Keratinocyte (primary cell): ENCODE measurements around the gene ANXA11. TPM values are rescaled to one million over a fixed set of nuclear protein-coding genes. Genes with fewer than 3 reads are reported as not detected.
"Not testable (repeated sequence)": the region's sequence is repeated elsewhere in the genome, so short reads cannot be mapped to it uniquely, and the experiment has no call there.

ENCODE experiments used
- DNase-seq: peaks from one replicate; pipeline ENCODE4 v3.0.0-alpha.2; 2011; ENCODE audit warnings: low read depth, missing footprints, low spot score
- FAIRE-seq: peaks from 2 replicates; lab custom pipeline; 2011; peaks lifted over from hg19 to GRCh38; lab: Jason Lieb, UNC
- H2AFZ ChIP-seq: 2 replicates; pipeline ENCODE4 v1.6.0; 2012; ENCODE audit warnings: low read length, control low read depth, inconsistent platforms; ENCODE audit not compliant: control insufficient read depth
- H3K27ac ChIP-seq: 2 replicates; pipeline ENCODE4 v1.5.1; 2011; ENCODE audit warnings: low read length; ENCODE audit not compliant: control insufficient read depth, insufficient read depth
- H3K27me3 ChIP-seq: 3 replicates; pipeline ENCODE4 v1.6.0; 2011; ENCODE audit warnings: low read length; ENCODE audit not compliant: control insufficient read depth, insufficient read depth; ENCODE audit errors: extremely low read depth
- H3K36me3 ChIP-seq, 2 experiments: 2 replicates in 1 of 2; 3 replicates in 1 of 2; pipeline ENCODE4 v1.5.1; 2011; ENCODE audit warnings: low read length in 2 of 2, mild to moderate bottlenecking in 1 of 2; ENCODE audit not compliant: control insufficient read depth in 2 of 2, insufficient read depth in 2 of 2; ENCODE audit errors: extremely low read depth in 1 of 2
- H3K4me1 ChIP-seq: 3 replicates; pipeline ENCODE4 v1.5.1; 2011; ENCODE audit warnings: low read length; ENCODE audit not compliant: control insufficient read depth, insufficient read depth; ENCODE audit errors: extremely low read depth
- H3K4me2 ChIP-seq: 3 replicates; pipeline ENCODE4 v1.6.0; 2011; ENCODE audit warnings: low read depth, low read length; ENCODE audit not compliant: control insufficient read depth, insufficient read depth; ENCODE audit errors: extremely low read depth
- H3K4me3 ChIP-seq, 3 experiments: fragments of 200-600 bp in 1 of 3; sonication (generic) in 1 of 3; 2 replicates in 2 of 3; 3 replicates in 1 of 3; pipeline ENCODE4 v1.5.1; 2011 to 2016; ENCODE audit warnings: low read length in 3 of 3, mild to moderate bottlenecking in 3 of 3, control low read depth in 2 of 3, inconsistent platforms in 1 of 3, low read depth in 1 of 3, mixed read lengths in 1 of 3, mixed run types in 1 of 3, moderate library complexity in 1 of 3; ENCODE audit not compliant: control insufficient read depth in 2 of 3, insufficient read depth in 2 of 3; ENCODE audit errors: extremely low read depth in 1 of 3
- H3K79me2 ChIP-seq: 2 replicates; pipeline ENCODE4 v1.6.0; 2012; ENCODE audit warnings: low read length; ENCODE audit not compliant: control insufficient read depth, insufficient read depth
- H3K9ac ChIP-seq: 3 replicates; pipeline ENCODE4 v1.6.0; 2011; ENCODE audit warnings: low read length; ENCODE audit not compliant: control insufficient read depth, insufficient read depth; ENCODE audit errors: extremely low read depth
- H3K9me1 ChIP-seq: 3 replicates; pipeline ENCODE4 v1.6.0; 2011; ENCODE audit warnings: low read length; ENCODE audit not compliant: control insufficient read depth, insufficient read depth; ENCODE audit errors: extremely low read depth
- H3K9me3 ChIP-seq: 2 replicates; pipeline ENCODE4 v1.5.1; 2012; ENCODE audit warnings: low read depth, low read length; ENCODE audit not compliant: control insufficient read depth
- H4K20me1 ChIP-seq: 3 replicates; pipeline ENCODE4 v1.6.0; 2011; ENCODE audit warnings: low read length; ENCODE audit not compliant: control insufficient read depth, insufficient read depth; ENCODE audit errors: extremely low read depth
- CTCF ChIP-seq, 3 experiments: IDR thresholded peaks in 1 of 3; conservative IDR thresholded peaks in 1 of 3; optimal IDR thresholded peaks in 1 of 3; 2 replicates in 2 of 3; 3 replicates in 1 of 3; pipeline versions ENCODE3 to v1.5.1; 2011; ENCODE audit warnings: low read length in 3 of 3, mild to moderate bottlenecking in 3 of 3, moderate library complexity in 2 of 3, control low read depth in 1 of 3, inconsistent platforms in 1 of 3; ENCODE audit not compliant: insufficient read depth in 2 of 3; ENCODE audit errors: extremely low read depth in 1 of 3
- EZH2 ChIP-seq: IDR thresholded peaks from one replicate; pipeline ENCODE4 v1.6.1; 2012; ENCODE audit warnings: inconsistent platforms, mild to moderate bottlenecking, low read length, moderate library complexity
- dilution Hi-C: fragments of 300-500 bp; cut with MboI; formaldehyde crosslinking; loops from one replicate; pipeline ENCODE4 v1.7.0; 2020; ENCODE audit warnings: low sequenced_read_pairs; ENCODE audit not compliant: extremely low pct_ligation_motif_present
- polyA plus RNA-seq, 5 experiments: library from polyadenylated mRNA; depleted of rRNA in 3 of 5; stranded (reverse) in 3 of 5; stranded (forward) in 1 of 5; unstranded in 1 of 5; fragments of >200 nt; gene quantifications; 1 replicate in 1 of 5; 2 replicates in 3 of 5; 3 replicates in 1 of 5; pipeline versions ENCODE4 v1.2.1 to v1.2.3, GENCODE V29; 2011 to 2012; ENCODE audit warnings: missing spikeins in 2 of 5, low read depth in 1 of 5, low replicate concordance in 1 of 5

Gene ANXA11
- polyA plus RNA-seq, 1 donor (not counting 4 experiments of a cell fraction or from before 2014, with no cell fraction given): 97.9 TPM

DNA sequence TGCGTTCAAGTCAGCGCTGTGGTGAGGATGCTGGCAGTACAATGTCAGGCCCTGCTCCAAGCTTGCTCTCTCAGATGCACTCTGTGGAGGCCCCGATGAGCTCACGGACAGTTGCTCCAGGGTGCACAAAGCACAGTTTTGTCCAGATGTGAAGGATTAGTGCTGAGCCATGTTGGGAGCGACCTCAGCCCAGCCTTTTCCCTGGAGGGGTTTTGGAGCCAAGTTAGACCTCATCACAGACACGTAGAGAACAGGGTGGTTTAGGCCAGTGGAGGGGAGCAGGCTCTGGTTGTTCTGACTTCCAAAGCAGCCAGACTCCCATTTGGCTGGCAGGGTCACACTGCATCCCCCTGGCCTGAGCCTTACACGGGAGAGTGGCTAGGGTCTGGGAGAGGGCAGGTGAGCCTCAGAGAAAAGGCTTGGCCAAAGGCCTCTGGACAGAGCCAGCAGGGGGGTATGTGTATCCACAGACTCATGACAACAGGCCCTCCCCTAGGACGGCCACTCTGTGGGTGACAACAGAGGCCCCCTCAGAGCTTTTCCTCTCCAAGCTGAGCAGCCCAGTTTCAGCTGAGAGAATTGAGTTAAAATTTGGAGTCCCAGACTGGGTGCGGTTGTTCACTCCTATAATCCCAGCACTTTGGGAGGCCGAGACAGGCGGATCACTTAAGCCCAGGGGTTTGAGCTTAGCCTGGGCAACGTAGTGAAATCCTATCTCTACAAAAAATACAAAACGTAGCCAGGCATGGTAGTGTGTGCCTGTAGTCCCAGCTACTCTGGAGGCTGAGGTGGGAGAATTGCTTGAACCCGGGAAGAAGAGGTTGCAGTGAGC lies 68.1 kb downstream of the ANXA11 start:
- TF ChIP-seq EZH2 (no peak), CTCF (optimal IDR thresholded peaks at IDR 0.05 in 1 of 3, IDR thresholded peaks at IDR 0.05 in 1 of 3, conservative IDR thresholded peaks at IDR 0.05 in 1 of 3; ENCODE audit: extremely low read depth in 1 of 3, insufficient read depth in 2 of 3, low read length in 3 of 3) (no peak)
- DNase-seq (no peak), FAIRE-seq (no peak)
- H3K79me2 ChIP-seq: no peaks in the 10 kb centered on the region
- peaks cover 17% of the 10 kb centered on the region for H3K27me3 ChIP-seq
- H4K20me1 ChIP-seq: no peaks in the 10 kb centered on the region
- H3K36me3 ChIP-seq: no peaks in the 10 kb centered on the region
- H3K27ac ChIP-seq: no peak overlapping the region
- H3K9ac ChIP-seq: no peak overlapping the region
- H3K9me1 ChIP-seq: no peaks in the 10 kb centered on the region
- H3K4me2 ChIP-seq: no peak overlapping the region
- H3K9me3 ChIP-seq: no peaks in the 10 kb centered on the region
- no peak overlapping the region for H3K4me3 ChIP-seq
- dilution Hi-C loops: no loop called here
- H3K4me1 ChIP-seq: peaks cover 5% of the 10 kb centered on the region
- peak overlapping the region; percentile 4 for H2AFZ ChIP-seq

DNA sequence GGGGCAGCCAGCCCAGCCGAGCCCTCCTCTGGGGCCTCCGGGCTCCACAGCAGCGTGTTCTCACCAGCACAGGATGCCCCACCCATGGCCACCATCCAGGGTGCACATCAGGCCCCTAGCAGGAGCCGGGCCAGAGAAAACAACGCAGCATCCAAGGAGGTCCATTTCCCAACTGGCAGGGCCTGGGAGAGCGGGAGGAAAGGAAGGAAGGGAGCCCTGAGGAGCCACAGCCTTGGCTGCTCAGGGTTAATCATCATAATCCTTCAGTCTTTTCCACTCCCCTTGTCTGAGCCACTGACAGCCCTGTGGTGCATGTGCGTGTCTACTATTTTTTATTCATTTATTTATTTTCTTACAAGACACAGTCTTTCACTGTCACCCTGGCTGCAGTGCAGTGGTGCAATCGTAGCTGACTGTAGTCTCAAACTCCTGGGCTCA lies 69.2 kb downstream of the ANXA11 start:
- Histone ChIP-seq H3K4me2 (no peak overlapping the region), H3K27ac (no peak overlapping the region), H3K4me3 (no peak overlapping the region), H3K4me1 (peaks cover 5% of the 10 kb centered on the region), H2AFZ (no peak overlapping the region), H3K27me3 (peaks cover 17% of the 10 kb centered on the region), H4K20me1 (no peaks in the 10 kb centered on the region), H3K36me3 (no peaks in the 10 kb centered on the region), H3K9me3 (no peaks in the 10 kb centered on the region), H3K79me2 (no peaks in the 10 kb centered on the region), H3K9me1 (no peaks in the 10 kb centered on the region), H3K9ac (no peak overlapping the region)
- TF ChIP-seq CTCF (optimal IDR thresholded peaks at IDR 0.05 in 1 of 3, IDR thresholded peaks at IDR 0.05 in 1 of 3, conservative IDR thresholded peaks at IDR 0.05 in 1 of 3; ENCODE audit: extremely low read depth in 1 of 3, insufficient read depth in 2 of 3, low read length in 3 of 3): no peak
- TF ChIP-seq EZH2: no peak
- DNase-seq (no peak), FAIRE-seq (no peak)
- dilution Hi-C loops: no loop called here

DNA sequence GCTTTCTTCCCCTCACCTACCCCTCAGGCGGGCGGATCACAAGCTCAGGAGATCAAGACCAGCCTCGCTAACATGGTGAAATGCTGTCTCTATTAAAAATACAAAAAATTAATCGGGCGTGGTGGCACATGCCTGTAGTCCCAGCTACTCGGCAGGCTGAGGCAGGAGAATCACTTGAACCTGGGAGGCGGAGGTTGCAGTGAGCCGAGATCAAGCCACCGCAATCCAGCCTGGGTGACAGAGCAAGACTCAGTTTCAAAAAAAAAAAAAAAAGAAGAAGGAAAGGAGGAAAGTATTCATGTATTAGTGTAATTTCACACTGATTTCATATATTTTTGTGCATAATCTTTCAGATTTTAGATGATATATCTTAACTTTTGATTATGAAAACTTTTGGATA lies 71.7 kb downstream of the ANXA11 start:
- H3K4me2 ChIP-seq, H2AFZ ChIP-seq, H3K4me1 ChIP-seq, H4K20me1 ChIP-seq, H3K9me1 ChIP-seq, H3K4me3 ChIP-seq, H3K9me3 ChIP-seq, H3K36me3 ChIP-seq, H3K9ac ChIP-seq, H3K79me2 ChIP-seq, FAIRE-seq, H3K27ac ChIP-seq, DNase-seq, dilution Hi-C loops: not testable (repeated sequence)
- H3K27me3 ChIP-seq: peaks cover 17% of the 10 kb centered on the region
